ENCODE results near the gene ERC1.

DNA sequence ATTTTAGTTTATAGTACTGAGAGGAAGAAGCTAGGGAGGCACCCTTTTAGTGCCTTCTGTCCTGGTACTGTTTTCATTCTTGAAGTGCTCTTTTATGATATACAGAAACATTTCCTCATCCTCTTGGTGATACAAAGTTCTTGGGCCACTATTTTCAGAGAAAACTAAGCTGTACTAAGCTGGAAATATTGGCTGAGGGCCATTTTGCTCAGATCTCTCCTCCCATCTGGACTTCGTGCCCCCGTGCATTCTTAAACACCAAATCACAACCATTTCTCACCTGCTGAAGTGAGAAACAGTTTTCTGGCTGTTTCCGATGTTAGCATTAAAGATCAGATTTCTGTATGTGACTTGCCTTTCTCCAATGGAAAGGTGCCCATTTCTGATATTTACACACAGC is 444.4 kb downstream of the ERC1 start:
- TF ChIP-seq, protein P1, sequence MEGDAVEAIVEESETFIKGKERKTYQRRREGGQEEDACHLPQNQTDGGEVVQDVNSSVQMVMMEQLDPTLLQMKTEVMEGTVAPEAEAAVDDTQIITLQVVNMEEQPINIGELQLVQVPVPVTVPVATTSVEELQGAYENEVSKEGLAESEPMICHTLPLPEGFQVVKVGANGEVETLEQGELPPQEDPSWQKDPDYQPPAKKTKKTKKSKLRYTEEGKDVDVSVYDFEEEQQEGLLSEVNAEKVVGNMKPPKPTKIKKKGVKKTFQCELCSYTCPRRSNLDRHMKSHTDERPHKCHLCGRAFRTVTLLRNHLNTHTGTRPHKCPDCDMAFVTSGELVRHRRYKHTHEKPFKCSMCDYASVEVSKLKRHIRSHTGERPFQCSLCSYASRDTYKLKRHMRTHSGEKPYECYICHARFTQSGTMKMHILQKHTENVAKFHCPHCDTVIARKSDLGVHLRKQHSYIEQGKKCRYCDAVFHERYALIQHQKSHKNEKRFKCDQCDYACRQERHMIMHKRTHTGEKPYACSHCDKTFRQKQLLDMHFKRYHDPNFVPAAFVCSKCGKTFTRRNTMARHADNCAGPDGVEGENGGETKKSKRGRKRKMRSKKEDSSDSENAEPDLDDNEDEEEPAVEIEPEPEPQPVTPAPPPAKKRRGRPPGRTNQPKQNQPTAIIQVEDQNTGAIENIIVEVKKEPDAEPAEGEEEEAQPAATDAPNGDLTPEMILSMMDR (IDR thresholded peaks at IDR 0.05; ENCODE audit: insufficient read depth, low read length): no peak
- TF ChIP-seq GABPA (IDR thresholded peaks at IDR 0.05; ENCODE audit: low read depth): no peak
- TF ChIP-seq POLR2AphosphoS5 (IDR thresholded peaks at IDR 0.05; ENCODE audit: low read depth): no peak
